HG03469 (cell line): ENCODE results near the gene TMEM229B.

Source experiments
- ATAC-seq: cut with Tn5 transposase; IDR thresholded peaks from one replicate; pipeline ENCODE4 v1.9.1; 2021; ENCODE audit warnings: mild to moderate bottlenecking, moderate library complexity, moderate number of reproducible peaks; ENCODE audit not compliant: unreplicated experiment

Gene TMEM229B

GRCh38 chr14:67515386-67516079 is 27.0 kb upstream of the TMEM229B start:
- ATAC-seq: no peak

- no peak for ATAC-seq
Observed at GRCh38 chr14:67514650-67515385, 26.3 kb upstream of the TMEM229B start.

- no peak for ATAC-seq
Observed at GRCh38 chr14:67514203-67514607, 25.7 kb upstream of the TMEM229B start.

GRCh38 chr14:67513631-67514108 is 25.1 kb upstream of the TMEM229B start:
- no peak for ATAC-seq

- ATAC-seq: no peak
Observed at GRCh38 chr14:67512463-67513310, 24.2 kb upstream of the TMEM229B start.

GRCh38 chr14:67510836-67511235 is 22.3 kb upstream of the TMEM229B start:
- no peak for ATAC-seq

GRCh38 chr14:67510121-67510520 is 21.6 kb upstream of the TMEM229B start:
- no peak for ATAC-seq

GRCh38 chr14:67508956-67509355 is 20.4 kb upstream of the TMEM229B start:
- ATAC-seq: no peak

GRCh38 chr14:67505254-67505653 is 16.7 kb upstream of the TMEM229B start:
- ATAC-seq: no peak

- ATAC-seq: no peak
Observed at GRCh38 chr14:67503331-67503730, 14.8 kb upstream of the TMEM229B start.

GRCh38 chr14:67502867-67503266 is 14.3 kb upstream of the TMEM229B start:
- no peak for ATAC-seq

- no peak for ATAC-seq
Observed at GRCh38 chr14:67501670-67502069, 13.1 kb upstream of the TMEM229B start.

- no peak for ATAC-seq
Observed at GRCh38 chr14:67500981-67501380, 12.5 kb upstream of the TMEM229B start.

GRCh38 chr14:67497716-67498115 is 9.2 kb upstream of the TMEM229B start:
- no peak for ATAC-seq

GRCh38 chr14:67497216-67497615 is 8.7 kb upstream of the TMEM229B start:
- ATAC-seq: no peak

GRCh38 chr14:67495827-67496226 is 7.3 kb upstream of the TMEM229B start:
- ATAC-seq: no peak

GRCh38 chr14:67493092-67493717 is 4.7 kb upstream of the TMEM229B start:
- ATAC-seq: no peak

- no peak for ATAC-seq
Observed at GRCh38 chr14:67492538-67492937, 4.0 kb upstream of the TMEM229B start.

- ATAC-seq: no peak
Observed at GRCh38 chr14:67491741-67492507, 3.4 kb upstream of the TMEM229B start.

- no peak for ATAC-seq
Observed at GRCh38 chr14:67491285-67491684, 2.8 kb upstream of the TMEM229B start.
